Effector memory CD8-positive, alpha-beta T cell (primary cell): ENCODE measurements around the gene CLEC2L.

Experiments
- ATAC-seq: fragments of 150-1000 bp; cut with Tn5 transposase; replicated peaks from 2 replicates; pipeline ENCODE4 v1.10.0; 2021; ENCODE audit warnings: mild to moderate bottlenecking, moderate library complexity
- DNase-seq, 3 experiments: peaks; one replicate each; pipeline ENCODE4 v3.0.0; 2021
- H3K27ac Mint-ChIP-seq, 2 donors: one replicate each; pipeline ENCODE4 v1.8.0; 2022; ENCODE audit warnings: mild to moderate bottlenecking in 2 of 2, mixed read lengths in 2 of 2, moderate library complexity in 2 of 2
- H3K27me3 Mint-ChIP-seq, 2 donors: one replicate each; pipeline ENCODE4 v1.8.0; 2022; ENCODE audit warnings: mixed read lengths in 2 of 2
- H3K36me3 Mint-ChIP-seq: one replicate; pipeline ENCODE4 v1.8.0; 2022; ENCODE audit warnings: mild to moderate bottlenecking, moderate library complexity, mixed read lengths; ENCODE audit not compliant: insufficient read depth
- H3K4me1 Mint-ChIP-seq, 2 donors: one replicate each; pipeline ENCODE4 v1.8.0; 2022; ENCODE audit warnings: low read depth in 2 of 2, mixed read lengths in 2 of 2
- H3K4me3 Mint-ChIP-seq, 2 donors: one replicate each; pipeline ENCODE4 v1.8.0; 2022; ENCODE audit warnings: mild to moderate bottlenecking in 2 of 2, mixed read lengths in 2 of 2, moderate library complexity in 2 of 2
- H3K9me3 Mint-ChIP-seq, 2 donors: one replicate each; pipeline ENCODE4 v1.8.0; 2022; ENCODE audit warnings: mixed read lengths in 2 of 2

Gene CLEC2L

DNA sequence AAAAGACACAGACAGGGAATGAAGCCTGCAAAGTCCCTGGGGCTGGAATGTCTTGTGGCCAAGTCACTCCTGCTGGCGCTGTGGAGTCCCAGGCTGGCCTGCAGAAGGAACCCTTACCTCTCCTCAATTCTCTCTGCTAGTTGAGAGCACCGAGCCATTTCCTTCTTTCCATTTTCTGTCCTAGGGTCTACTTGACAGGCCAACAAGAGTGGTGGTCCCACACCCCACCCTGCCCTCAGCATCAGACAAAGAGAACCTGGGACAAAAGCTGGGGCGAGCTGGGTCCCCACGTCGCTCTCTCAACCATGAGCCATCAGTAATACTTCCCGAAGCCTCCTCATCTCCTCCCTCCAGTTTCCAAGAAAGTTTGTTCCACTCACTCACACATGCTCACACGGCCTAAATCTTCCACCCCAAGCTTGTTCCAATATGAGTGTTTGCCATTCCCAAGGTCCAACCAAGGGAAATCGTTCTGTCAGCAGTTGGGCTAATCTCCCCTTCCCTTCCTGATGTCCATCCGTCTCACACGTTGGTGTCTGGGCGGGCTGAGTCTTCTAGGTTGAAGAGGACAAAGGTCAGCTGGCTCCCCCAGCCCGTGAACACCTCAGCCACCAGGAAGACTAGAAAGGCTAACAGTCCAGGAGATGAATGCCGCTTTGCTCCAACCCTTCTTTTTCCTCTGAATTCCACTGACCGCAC, 44.3 kb downstream of the CLEC2L start:
- ATAC-seq = no peak
- Mint-ChIP-seq H3K9me3 (no peaks in the 10 kb centered on the region), H3K4me1 (no peaks in the 10 kb centered on the region), H3K27me3 (no peaks in the 10 kb centered on the region), H3K36me3 (no peaks in the 10 kb centered on the region), H3K27ac (no peak overlapping the region), H3K4me3 (no peak overlapping the region)
- DNase-seq = no peak

DNA sequence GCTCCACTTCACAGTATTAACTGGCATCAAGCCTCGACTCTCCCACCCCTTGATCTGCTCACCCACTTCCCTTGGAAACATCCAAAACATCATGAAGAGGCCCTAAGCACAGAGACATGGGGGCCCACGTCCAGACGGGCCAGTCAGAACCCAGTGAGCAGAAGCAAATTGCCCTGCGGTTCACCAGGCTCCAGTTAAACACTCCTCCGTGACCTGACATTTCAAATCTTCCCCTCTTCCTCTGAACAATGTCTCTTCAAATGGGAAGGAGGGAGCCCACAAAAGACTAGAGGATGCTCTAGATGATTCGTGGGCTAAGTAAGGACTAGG, 44.8 kb downstream of the CLEC2L start:
- H3K9me3 Mint-ChIP-seq = no peaks in the 10 kb centered on the region
- H3K27ac Mint-ChIP-seq = no peak overlapping the region
- peaks cover 5% of the 10 kb centered on the region for H3K36me3 Mint-ChIP-seq
- ATAC-seq = no peak
- no peaks in the 10 kb centered on the region for H3K27me3 Mint-ChIP-seq
- DNase-seq = no peak
- H3K4me1 Mint-ChIP-seq = no peaks in the 10 kb centered on the region
- H3K4me3 Mint-ChIP-seq = no peak overlapping the region

DNA sequence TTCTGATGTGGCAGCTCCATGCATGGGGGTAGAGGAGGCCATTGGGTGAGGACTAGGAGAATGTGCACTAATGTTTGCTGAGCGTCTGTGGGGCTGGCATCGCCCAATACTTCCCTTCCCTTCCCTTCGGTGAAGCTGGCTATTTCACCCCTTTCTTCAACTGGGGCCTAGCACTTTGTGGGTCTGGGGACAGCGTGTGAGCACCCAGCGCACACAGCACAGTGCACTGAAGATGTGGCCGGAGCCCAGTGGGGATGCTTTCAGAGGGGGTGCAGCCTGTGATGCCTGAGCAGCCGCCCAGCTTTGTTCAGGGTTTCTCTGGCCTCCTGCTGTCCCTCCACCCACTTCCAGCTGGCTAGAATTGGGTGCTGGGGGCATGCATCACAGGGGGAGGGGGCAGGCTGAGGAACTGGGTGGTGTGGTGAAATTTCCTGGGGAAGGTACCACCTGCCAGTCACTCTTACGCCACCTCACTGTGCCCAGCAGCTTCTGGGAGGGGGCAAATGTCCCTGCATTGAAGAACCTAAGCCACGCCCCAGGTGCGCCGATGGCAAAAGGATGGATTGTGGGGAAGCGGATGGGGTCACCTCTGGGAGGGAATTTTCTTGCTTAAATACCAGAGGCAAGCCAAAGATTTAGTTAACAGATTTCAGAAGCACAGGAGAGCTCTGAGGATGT, 45.5 kb downstream of the CLEC2L start:
- no peak overlapping the region for H3K27ac Mint-ChIP-seq
- no peaks in the 10 kb centered on the region for H3K4me1 Mint-ChIP-seq
- no peak for DNase-seq
- no peaks in the 10 kb centered on the region for H3K27me3 Mint-ChIP-seq
- peaks cover 8% of the 10 kb centered on the region for H3K36me3 Mint-ChIP-seq
- no peak for ATAC-seq
- H3K9me3 Mint-ChIP-seq = no peaks in the 10 kb centered on the region
- no peak overlapping the region for H3K4me3 Mint-ChIP-seq

DNA sequence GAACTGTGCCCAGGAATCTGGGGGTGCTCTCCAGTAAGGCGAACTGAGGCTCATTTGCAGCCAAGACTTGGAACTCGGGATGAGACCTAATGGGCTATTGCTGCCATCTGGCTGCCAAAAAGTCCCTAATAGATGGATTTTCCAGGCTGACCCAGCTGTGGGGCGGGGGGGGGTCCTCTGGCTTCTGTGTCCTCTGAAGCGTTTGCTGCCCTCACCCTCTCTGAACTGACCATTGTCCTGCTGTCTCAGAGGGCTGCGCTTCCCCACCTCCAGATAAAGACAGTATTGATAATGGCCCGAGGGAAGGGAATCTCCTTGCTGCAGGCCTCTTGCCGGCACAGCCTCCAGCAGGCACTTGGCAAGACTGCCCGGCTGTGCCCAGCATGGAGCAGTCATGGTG, 46.6 kb downstream of the CLEC2L start:
- Mint-ChIP-seq H3K36me3 (peaks cover 8% of the 10 kb centered on the region), H3K4me3 (no peak overlapping the region), H3K4me1 (no peaks in the 10 kb centered on the region), H3K9me3 (no peaks in the 10 kb centered on the region), H3K27me3 (no peaks in the 10 kb centered on the region), H3K27ac (no peak overlapping the region)
- no peak for DNase-seq
- no peak for ATAC-seq

DNA sequence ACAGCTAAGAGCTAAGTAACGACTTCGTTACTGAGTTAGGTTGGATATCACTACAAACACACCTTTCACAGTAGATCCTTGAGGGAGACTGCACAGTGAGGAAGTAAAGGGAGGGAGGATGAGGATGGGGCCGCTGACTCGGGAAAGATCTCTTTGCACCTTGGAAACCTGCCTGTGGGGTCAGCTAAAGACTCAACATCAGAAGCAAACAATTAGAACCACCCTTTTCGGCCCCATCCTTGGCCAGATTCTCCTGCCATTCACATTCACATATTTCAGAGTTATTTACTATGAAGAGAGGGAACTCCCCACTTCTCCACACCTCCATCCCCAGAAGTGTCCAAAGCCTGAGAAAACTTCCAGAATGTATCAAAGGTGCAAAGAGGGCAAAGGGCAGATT, 47.1 kb downstream of the CLEC2L start:
- ATAC-seq = no peak
- Mint-ChIP-seq H3K4me1 (no peaks in the 10 kb centered on the region), H3K4me3 (no peak overlapping the region), H3K27me3 (no peaks in the 10 kb centered on the region), H3K36me3 (peaks cover 8% of the 10 kb centered on the region), H3K9me3 (no peaks in the 10 kb centered on the region), H3K27ac (no peak overlapping the region)
- no peak for DNase-seq

DNA sequence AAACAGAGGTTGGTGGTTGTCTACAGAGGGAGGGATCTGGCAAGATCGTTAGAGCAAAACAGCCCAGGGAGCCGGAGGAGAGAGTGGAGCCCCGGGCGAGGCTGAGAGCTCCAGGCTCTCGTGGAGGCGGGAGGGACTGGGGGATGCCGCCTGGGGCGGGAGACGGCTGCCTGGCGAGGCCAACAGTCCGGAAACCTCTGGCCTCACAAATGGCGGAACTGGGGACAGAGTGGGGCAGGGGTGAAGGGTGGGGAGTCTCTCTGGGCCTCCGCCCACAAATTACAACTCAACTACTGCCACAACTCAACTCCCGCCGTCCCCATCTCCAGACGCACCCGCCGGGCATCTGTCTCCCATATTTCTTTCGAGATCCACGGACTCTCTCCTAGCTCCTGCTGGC, 47.7 kb downstream of the CLEC2L start:
- peaks cover 8% of the 10 kb centered on the region for H3K36me3 Mint-ChIP-seq
- no peak overlapping the region for H3K4me3 Mint-ChIP-seq

DNA sequence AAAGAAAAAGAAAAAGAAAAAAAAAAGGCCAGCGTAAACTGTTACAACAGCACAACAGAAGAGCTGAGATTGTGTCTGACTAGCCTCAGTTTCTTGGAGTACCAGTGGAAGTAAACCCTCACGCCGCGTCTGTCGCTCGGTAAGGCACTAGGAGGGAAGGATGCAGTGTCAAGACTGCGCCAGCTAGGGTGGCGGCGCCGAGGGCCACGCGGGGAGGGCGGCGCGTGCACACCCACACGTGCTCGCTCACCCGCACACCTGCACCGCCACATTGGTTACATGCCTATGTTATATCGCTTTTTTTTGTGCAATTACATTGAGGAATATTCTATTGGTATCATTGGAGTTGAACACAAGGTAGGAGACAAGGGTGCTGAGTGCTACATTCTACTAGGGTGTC, 48.2 kb downstream of the CLEC2L start:
- no peaks in the 10 kb centered on the region for H3K27me3 Mint-ChIP-seq
- DNase-seq = no peak
- no peaks in the 10 kb centered on the region for H3K4me1 Mint-ChIP-seq
- no peak overlapping the region for H3K27ac Mint-ChIP-seq
- H3K36me3 Mint-ChIP-seq = peaks cover 8% of the 10 kb centered on the region
- no peak for ATAC-seq
- H3K9me3 Mint-ChIP-seq = no peaks in the 10 kb centered on the region
- no peak overlapping the region for H3K4me3 Mint-ChIP-seq

More for the DNA sequence above, 47.7 kb downstream of the CLEC2L start:
- DNase-seq = no peak
- Mint-ChIP-seq H3K27ac (no peak overlapping the region), H3K4me1 (no peaks in the 10 kb centered on the region), H3K9me3 (no peaks in the 10 kb centered on the region), H3K27me3 (no peaks in the 10 kb centered on the region)
- ATAC-seq = no peak

DNA sequence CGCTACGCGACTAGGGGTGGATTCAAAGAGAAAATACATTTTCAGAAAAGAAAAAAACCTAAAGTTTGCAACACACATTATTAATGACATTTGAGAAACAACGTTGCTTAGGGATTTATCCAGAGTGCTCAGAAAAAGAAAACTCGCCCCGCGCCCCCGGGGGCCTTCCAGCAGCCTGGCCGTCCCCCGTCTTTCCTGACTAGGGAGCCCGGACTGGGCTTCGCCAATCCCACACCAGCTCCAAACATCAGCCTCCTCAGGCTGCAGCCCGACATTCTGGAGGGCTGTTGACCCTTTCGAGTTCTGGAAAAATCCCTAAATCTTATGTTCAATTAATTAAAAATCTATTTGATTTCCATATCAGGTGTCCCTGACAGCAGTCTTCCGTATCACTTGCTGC, 48.6 kb downstream of the CLEC2L start:
- Mint-ChIP-seq H3K27ac (no peak overlapping the region), H3K27me3 (no peaks in the 10 kb centered on the region), H3K4me3 (no peak overlapping the region), H3K36me3 (peaks cover 8% of the 10 kb centered on the region), H3K4me1 (no peaks in the 10 kb centered on the region), H3K9me3 (no peaks in the 10 kb centered on the region)
- no peak for DNase-seq
- ATAC-seq = no peak

DNA sequence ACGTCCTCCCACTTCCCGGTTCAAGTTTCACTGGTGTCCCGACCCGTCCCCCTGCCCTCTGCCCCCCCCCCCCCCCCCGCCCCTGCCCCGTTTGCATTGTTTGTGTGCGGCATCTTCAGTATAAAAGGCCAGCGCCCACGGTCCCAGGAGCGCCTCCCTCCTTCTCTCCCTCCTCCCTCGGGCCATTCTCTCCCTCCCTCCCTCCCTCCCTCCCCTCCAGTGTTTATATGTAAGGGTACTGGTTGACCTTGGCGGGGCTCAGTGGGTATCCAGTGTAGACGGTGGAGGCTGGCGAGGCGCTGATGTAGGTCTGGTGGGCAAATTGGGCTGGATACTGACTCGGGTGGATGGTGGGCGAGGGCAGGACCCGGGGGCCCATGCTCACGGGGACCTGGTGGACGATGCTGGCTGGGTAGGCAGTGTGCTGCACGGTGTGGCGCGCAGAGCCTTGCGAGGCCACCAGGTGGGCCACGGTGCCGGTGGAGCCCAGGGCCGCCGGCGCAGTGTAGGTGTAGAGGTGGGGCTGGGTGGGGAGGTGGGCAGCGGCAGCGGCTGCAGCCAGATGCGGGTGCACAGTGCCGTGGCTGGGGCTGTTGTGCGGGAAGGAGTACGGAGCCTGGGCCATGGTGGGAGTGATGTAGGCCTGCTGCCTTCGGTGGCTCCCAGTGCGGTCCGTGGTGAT, 49.4 kb downstream of the CLEC2L start:
- Mint-ChIP-seq H3K4me1 (no peaks in the 10 kb centered on the region), H3K27me3 (no peaks in the 10 kb centered on the region), H3K27ac (no peak overlapping the region), H3K36me3 (peaks cover 8% of the 10 kb centered on the region), H3K9me3 (no peaks in the 10 kb centered on the region), H3K4me3 (no peak overlapping the region)
- ATAC-seq (no peak), DNase-seq (no peak)

DNA sequence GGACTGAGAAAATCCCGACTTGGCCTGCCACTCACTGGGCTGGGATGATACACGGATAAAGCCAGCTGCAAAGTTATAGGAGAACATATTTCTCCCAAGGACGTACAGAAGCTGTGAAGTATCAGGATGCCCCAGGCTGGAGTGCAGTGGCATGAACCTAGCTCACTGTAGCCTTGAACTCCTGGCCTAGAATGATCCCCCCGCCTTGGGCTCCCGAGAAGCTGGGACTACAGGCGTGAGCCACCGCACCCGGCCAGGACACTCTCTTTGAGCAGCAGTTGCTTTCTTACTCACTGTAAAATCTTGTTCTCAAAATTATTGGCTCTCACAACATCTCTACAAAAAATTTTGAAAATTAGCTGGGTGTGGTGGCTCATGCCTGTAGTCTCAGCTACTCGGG, 50.4 kb downstream of the CLEC2L start:
- H3K4me3 Mint-ChIP-seq = no peak overlapping the region
- H3K27ac Mint-ChIP-seq = no peak overlapping the region
- no peaks in the 10 kb centered on the region for H3K27me3 Mint-ChIP-seq
- no peaks in the 10 kb centered on the region for H3K9me3 Mint-ChIP-seq
- ATAC-seq = no peak
- DNase-seq = no peak
- H3K4me1 Mint-ChIP-seq = no peaks in the 10 kb centered on the region
- peaks cover 8% of the 10 kb centered on the region for H3K36me3 Mint-ChIP-seq

DNA sequence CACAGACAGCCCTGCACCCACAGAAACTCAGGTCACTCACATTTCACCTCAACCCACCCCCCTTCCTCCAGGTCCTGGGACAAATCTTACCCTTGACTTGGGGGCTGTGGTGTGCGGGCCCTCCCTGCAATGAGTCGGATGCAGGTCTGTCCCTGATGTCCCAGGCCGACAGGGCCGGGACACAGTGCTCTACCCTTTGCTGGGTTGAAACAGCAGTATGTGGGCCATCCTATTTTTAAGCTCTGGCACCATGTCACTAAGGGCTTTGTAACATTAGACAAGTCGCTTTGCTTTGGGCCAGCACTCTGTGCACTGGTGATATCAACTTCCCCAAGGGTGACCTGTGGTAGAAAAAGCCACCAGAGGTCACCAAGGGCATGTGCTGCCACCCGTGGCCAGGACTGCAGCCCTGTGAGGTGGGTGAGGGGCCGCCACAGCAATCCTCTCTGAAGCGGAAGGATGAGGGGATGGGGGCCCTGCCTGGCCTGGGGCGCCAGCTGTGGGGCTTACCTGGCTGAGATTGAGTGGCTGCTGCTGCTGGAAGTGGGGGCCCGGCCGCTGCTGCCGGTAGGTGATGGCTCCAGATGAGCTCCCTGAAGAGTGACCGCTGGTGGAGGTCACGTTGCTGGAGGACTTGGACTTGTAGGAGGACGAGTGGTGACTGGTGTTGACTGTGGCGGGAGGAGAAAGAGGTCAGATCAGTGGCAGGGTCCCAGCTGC, 51.3 kb downstream of the CLEC2L start:
- Mint-ChIP-seq H3K27me3 (no peaks in the 10 kb centered on the region), H3K4me1 (no peaks in the 10 kb centered on the region), H3K4me3 (no peak overlapping the region), H3K9me3 (no peaks in the 10 kb centered on the region), H3K36me3 (peaks cover 14% of the 10 kb centered on the region), H3K27ac (no peak overlapping the region)
- ATAC-seq (no peak), DNase-seq (no peak)

DNA sequence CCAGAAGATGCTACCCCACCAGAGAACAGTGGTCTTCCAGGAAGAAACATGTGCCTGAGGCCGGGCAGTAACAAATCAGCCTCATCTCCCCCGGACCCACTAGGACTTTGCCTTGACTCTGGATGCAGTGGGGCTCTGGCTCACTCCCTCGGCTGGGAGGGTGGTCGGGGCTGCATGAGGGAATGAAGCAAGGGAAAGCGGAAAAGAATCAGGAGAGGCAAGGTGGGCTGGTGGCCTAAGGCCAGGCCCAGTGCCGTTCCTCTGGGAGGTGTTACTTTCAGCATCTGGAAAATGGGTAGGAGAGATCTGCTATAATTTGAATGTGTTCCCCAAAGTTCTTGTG, 51.8 kb downstream of the CLEC2L start:
- ATAC-seq (no peak), DNase-seq (no peak)
- H3K4me1 Mint-ChIP-seq = no peaks in the 10 kb centered on the region
- H3K27ac Mint-ChIP-seq = no peak overlapping the region
- no peaks in the 10 kb centered on the region for H3K27me3 Mint-ChIP-seq
- H3K9me3 Mint-ChIP-seq = no peaks in the 10 kb centered on the region
- H3K36me3 Mint-ChIP-seq = peaks cover 14% of the 10 kb centered on the region
- H3K4me3 Mint-ChIP-seq = no peak overlapping the region

DNA sequence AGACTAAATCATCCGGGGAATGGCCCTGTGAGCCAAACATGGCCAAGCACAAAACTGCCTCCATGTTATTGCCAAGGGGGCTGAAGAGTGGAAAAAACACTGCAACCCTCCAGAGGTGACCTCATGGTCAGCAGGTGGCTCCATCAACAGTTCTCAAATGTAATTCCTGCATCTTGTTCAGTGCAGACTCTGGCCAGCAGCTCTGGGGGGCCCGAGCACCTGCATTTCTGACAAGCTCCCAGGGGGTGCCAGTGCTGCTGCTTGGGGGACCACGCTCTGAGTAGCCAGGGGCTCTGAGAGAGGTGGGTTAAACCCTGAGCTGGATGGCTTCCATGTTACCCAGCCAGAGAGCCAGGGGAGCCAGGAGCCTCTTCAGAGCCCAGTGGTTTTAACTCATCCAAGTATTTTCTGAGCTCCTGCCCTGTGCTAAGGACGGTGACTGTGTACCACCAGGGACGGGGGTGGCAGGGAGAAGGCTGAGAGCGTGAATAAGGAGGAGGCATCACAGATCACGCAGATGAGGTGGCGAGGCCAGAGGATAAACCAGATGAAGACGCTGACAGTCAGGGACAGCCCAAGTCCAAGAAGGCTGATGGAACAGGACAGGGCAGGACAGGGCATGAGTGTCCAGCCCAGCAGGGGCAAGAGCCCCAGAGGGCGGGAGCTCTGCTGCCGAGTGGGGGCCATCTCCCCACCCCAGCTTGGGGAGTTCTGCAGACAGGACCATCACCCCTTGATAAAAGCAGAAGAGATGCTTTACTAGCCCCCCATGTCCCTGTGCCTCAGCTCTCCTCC, 52.9 kb downstream of the CLEC2L start:
- Mint-ChIP-seq H3K27ac (peak overlapping the region; percentile 10 to 36), H3K9me3 (no peaks in the 10 kb centered on the region), H3K4me1 (no peaks in the 10 kb centered on the region), H3K4me3 (no peak overlapping the region), H3K27me3 (no peaks in the 10 kb centered on the region), H3K36me3 (peaks cover 18% of the 10 kb centered on the region)
- DNase-seq (no peak), ATAC-seq (no peak)
